Stomach smooth muscle (tissue), 2 donors: Measurements from ENCODE around the gene SH3RF1.
A peak's percentile ranks its signal among the peaks of the same experiment; 100 is the strongest.

Source experiments
- H3K27ac ChIP-seq: one replicate; pipeline ENCODE4 v1.7.0; 2013; ENCODE audit warnings: mild to moderate bottlenecking, low read length, inconsistent platforms
- H3K27me3 ChIP-seq, 2 donors: one replicate each; pipeline ENCODE4 v1.7.0; 2013; ENCODE audit warnings: low read length in 2 of 2; ENCODE audit not compliant: insufficient read depth in 2 of 2, control insufficient read depth in 1 of 2
- H3K36me3 ChIP-seq, 2 donors: one replicate each; pipeline ENCODE4 v1.7.0; 2013; ENCODE audit warnings: low read length in 2 of 2; ENCODE audit not compliant: control insufficient read depth in 2 of 2, insufficient read depth in 2 of 2
- H3K4me1 ChIP-seq: one replicate; pipeline ENCODE4 v1.7.0; 2013; ENCODE audit warnings: low read length; ENCODE audit not compliant: control insufficient read depth, insufficient read depth
- H3K4me3 ChIP-seq, 2 donors: one replicate each; pipeline ENCODE4 v1.7.0; 2013; ENCODE audit warnings: low read length in 2 of 2
- H3K9ac ChIP-seq, 2 donors: one replicate each; pipeline ENCODE4 v1.7.0; 2013; ENCODE audit warnings: low read length in 2 of 2, mild to moderate bottlenecking in 1 of 2
- H3K9me3 ChIP-seq, 2 donors: one replicate each; pipeline ENCODE4 v1.7.0; 2013; ENCODE audit warnings: low read length in 2 of 2; ENCODE audit not compliant: control insufficient read depth in 2 of 2
- donor health status: healthy.
- donor health status: Pancreatic carcinoma.

SH3RF1 gene

DNA sequence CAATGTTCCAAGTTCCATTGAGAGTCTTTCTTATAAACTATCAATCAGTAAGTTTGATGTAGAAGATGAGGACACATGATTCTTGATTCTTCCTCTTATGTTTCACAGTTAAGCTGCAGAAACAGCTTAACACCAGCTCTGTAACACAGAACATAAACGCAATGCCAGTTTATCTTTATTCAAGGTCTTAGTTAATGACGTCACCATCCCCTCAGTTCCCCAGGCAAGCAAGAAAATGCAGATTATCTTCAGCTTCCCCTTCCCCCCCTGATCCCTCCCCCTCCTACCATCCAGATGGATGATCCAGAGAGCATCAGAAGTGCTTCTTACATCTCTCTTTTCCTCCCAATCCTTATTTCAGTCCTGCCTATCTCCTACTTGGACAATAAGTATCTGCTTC is 4.4 kb upstream of the SH3RF1 start:
- H3K9me3 ChIP-seq = no peaks in the 10 kb centered on the region
- H3K4me1 ChIP-seq = peaks cover 4% of the 10 kb centered on the region
- no peak overlapping the region for H3K27ac ChIP-seq
- H3K27me3 ChIP-seq = no peaks in the 10 kb centered on the region
- no peak overlapping the region for H3K4me3 ChIP-seq
- no peaks in the 10 kb centered on the region for H3K36me3 ChIP-seq
- no peak overlapping the region for H3K9ac ChIP-seq

- Histone ChIP-seq H3K9me3 (no peaks in the 10 kb centered on the region), H3K27me3 (no peaks in the 10 kb centered on the region), H3K27ac (no peak overlapping the region), H3K4me1 (peaks cover 9% of the 10 kb centered on the region), H3K9ac (no peak overlapping the region), H3K4me3 (no peak overlapping the region), H3K36me3 (no peaks in the 10 kb centered on the region)
These were observed 3.3 kb upstream of the SH3RF1 start for GRCh38 chr4:169274033-169274432.

GRCh38 chr4:169272265-169272886 is 1.6 kb upstream of the SH3RF1 start:
- H3K27ac ChIP-seq = no peak overlapping the region
- H3K27me3 ChIP-seq = no peaks in the 10 kb centered on the region
- no peak overlapping the region for H3K9ac ChIP-seq
- H3K4me3 ChIP-seq = no peak overlapping the region
- no peaks in the 10 kb centered on the region for H3K36me3 ChIP-seq
- H3K9me3 ChIP-seq = no peaks in the 10 kb centered on the region
- peaks cover 13% of the 10 kb centered on the region for H3K4me1 ChIP-seq

DNA sequence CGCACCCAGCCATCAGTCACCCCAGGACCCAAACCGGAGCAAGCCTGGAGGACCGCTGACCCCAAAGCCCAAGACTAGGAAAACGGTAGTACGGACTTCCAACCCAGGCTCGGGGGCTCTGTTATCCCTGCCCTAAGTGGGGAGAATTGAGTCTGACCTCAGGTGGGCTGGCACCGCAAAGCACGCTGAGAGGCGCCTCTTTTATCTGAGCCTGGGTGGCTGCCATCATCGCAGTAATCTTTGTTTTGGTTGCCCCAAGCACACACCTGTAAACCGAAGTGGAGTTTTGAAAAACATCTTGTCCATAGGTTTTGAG is 894 bp upstream of the SH3RF1 start:
- Histone ChIP-seq H3K4me1 (peaks cover 13% of the 10 kb centered on the region), H3K27ac (no peak overlapping the region), H3K9ac (peak overlapping the region; percentile 77 to 81)

DNA sequence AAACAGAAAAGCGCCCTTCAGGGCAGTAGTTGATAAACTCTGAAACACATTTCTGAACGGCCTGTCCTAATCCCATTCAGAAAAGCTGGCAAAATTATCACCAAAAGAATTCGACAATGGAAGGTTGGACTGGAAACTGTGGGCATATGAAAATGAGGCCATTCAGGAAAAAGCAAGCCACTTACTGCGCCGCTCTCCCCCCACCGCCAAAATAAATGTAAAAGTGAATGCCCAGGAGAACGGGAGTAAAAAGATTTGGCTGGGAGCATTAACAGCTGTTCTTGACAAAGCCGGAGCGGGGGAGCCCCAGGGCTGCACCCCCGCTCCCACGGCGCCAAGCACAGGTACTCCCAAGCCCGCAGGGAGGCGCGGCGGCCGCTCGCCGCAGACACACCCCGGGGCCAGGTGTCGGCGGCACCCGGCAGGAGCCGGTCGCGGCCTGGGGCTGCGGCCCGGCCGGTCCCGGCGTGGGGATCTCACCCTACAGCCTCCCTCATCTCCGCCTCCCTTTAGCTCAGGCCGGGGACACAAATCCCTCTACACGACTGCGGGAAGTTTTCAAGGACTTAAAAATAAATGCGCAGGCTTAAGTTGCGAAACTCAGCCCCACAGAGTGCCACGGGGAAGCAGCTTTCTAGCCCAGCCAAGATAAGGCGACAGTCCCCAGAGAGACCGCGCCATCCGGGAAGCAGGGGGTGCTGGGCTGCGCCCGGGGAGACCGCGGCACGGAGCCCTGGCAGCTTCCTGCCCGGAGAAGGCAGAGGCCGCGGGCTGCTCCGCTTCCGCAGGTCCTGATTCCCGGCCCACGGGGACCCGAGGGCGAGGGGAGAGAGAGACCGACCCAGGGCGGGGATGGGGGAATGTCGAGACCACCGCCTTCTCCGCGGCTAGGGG is 593 bp downstream of the SH3RF1 start:
- H3K4me1 ChIP-seq = peaks cover 17% of the 10 kb centered on the region

More for the DNA sequence above, 894 bp upstream of the SH3RF1 start:
- no peaks in the 10 kb centered on the region for H3K36me3 ChIP-seq
- H3K9me3 ChIP-seq = no peaks in the 10 kb centered on the region
- H3K4me3 ChIP-seq = peak overlapping the region; percentile 75 to 90
- no peaks in the 10 kb centered on the region for H3K27me3 ChIP-seq

GRCh38 chr4:169268951-169269760 is 1.6 kb downstream of the SH3RF1 start:
- Histone ChIP-seq H3K4me3 (peak overlapping the region; percentile 89 to 90), H3K27ac (no peak overlapping the region), H3K4me1 (peaks cover 17% of the 10 kb centered on the region), H3K9ac (peak overlapping the region; percentile 87 to 89), H3K36me3 (no peaks in the 10 kb centered on the region), H3K9me3 (no peaks in the 10 kb centered on the region), H3K27me3 (no peaks in the 10 kb centered on the region)

More for the DNA sequence above, 593 bp downstream of the SH3RF1 start:
- Histone ChIP-seq H3K27ac (peak overlapping the region; percentile 72), H3K4me3 (peak overlapping the region; percentile 89 to 90), H3K27me3 (no peaks in the 10 kb centered on the region), H3K9me3 (no peaks in the 10 kb centered on the region), H3K9ac (peak overlapping the region; percentile 87 to 89), H3K36me3 (no peaks in the 10 kb centered on the region)

DNA sequence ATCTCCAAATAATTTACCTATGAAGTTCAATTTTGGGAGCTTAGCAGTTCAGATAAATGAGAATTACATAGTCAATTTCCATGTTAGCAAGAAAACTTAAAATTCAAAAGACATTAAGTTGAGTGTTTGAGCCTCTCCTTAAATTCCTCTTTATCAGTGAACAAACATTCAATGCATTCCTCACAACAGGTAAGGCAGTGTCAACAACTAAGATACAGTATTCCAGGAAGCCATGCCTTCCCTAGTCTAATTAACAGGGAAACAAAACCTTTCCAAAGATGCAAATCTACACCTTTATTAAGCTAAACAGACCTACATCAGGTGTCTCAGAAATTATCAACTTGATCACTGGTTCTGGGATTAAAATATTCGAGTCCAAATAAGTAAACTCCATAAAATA is 3.7 kb downstream of the SH3RF1 start:
- Histone ChIP-seq H3K9ac (no peak overlapping the region), H3K9me3 (no peaks in the 10 kb centered on the region), H3K36me3 (no peaks in the 10 kb centered on the region), H3K27ac (no peak overlapping the region), H3K27me3 (no peaks in the 10 kb centered on the region), H3K4me3 (peak overlapping the region in 1 of 2 donors; percentile 11), H3K4me1 (peaks cover 17% of the 10 kb centered on the region)

GRCh38 chr4:169266661-169267060 is 4.1 kb downstream of the SH3RF1 start:
- no peak overlapping the region for H3K4me3 ChIP-seq
- H3K4me1 ChIP-seq = peaks cover 17% of the 10 kb centered on the region
- no peak overlapping the region for H3K9ac ChIP-seq

DNA sequence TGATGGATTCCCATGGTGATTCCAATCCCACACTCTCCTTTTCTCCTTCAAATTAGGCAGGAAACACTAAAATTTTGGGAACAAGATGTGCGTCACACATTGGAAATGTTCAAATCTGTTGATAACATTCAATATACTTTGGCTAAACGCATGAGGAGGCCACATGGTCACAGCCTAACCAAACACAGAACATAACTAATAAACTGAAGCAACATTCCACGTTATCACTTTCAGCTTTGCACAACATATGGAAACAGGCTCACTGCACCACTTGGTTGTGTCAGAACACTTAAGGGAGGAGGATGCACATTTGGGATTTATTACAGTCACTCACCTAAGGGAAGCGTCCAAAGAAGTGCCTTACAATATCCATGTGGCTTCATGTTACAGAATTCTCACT is 4.7 kb downstream of the SH3RF1 start:
- H3K27ac ChIP-seq = no peak overlapping the region
- H3K9ac ChIP-seq = no peak overlapping the region
- H3K36me3 ChIP-seq = no peaks in the 10 kb centered on the region
- H3K4me1 ChIP-seq = peaks cover 13% of the 10 kb centered on the region
- H3K27me3 ChIP-seq = no peaks in the 10 kb centered on the region
- H3K4me3 ChIP-seq = no peak overlapping the region
- no peaks in the 10 kb centered on the region for H3K9me3 ChIP-seq

More at GRCh38 chr4:169266661-169267060, 4.1 kb downstream of the SH3RF1 start:
- Histone ChIP-seq H3K9me3 (no peaks in the 10 kb centered on the region), H3K27me3 (no peaks in the 10 kb centered on the region), H3K27ac (no peak overlapping the region), H3K36me3 (no peaks in the 10 kb centered on the region)

- no peak overlapping the region for H3K9ac ChIP-seq
- H3K4me3 ChIP-seq = no peak overlapping the region
- H3K9me3 ChIP-seq = no peaks in the 10 kb centered on the region
- peaks cover 7% of the 10 kb centered on the region for H3K4me1 ChIP-seq
- no peak overlapping the region for H3K27ac ChIP-seq
- H3K27me3 ChIP-seq = no peaks in the 10 kb centered on the region
- no peaks in the 10 kb centered on the region for H3K36me3 ChIP-seq
These were observed 6.9 kb downstream of the SH3RF1 start for GRCh38 chr4:169263791-169264392.
